Measurements from ENCODE around the gene C19orf44.

DNA sequence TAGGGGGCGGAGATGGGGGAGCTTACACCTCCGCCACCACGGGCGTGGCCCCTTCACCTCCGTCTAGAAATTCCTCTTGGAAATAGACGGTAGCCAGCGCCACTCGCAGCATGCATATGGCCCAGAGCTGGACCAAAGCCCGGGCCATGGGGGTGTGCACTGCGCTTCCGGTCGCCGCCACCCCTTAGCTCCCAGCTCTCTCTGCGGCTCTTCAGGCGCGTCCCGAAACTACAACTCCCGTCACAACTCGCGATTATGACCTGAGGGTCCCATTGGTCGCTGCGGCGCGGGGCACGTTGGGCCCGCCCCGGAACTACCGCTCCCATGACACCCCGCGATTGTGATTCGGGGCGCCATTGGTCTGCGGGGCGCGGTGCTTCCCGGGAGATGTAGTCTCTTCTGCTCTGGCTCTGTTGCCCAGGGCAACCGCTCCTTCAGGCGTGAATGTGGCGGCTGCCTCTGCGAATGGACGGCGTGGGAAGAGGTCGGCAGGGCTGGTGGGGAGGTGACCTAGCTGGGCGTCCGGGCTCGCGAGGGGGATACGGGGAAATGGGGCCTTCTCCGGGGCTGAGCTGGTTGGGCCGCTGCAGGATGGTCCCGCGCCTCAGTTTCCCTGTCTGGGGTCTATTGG is at the start of gene C19orf44, which contains the start of gene CALR3:
- TF ChIP-seq, protein P1, sequence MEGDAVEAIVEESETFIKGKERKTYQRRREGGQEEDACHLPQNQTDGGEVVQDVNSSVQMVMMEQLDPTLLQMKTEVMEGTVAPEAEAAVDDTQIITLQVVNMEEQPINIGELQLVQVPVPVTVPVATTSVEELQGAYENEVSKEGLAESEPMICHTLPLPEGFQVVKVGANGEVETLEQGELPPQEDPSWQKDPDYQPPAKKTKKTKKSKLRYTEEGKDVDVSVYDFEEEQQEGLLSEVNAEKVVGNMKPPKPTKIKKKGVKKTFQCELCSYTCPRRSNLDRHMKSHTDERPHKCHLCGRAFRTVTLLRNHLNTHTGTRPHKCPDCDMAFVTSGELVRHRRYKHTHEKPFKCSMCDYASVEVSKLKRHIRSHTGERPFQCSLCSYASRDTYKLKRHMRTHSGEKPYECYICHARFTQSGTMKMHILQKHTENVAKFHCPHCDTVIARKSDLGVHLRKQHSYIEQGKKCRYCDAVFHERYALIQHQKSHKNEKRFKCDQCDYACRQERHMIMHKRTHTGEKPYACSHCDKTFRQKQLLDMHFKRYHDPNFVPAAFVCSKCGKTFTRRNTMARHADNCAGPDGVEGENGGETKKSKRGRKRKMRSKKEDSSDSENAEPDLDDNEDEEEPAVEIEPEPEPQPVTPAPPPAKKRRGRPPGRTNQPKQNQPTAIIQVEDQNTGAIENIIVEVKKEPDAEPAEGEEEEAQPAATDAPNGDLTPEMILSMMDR (IDR thresholded peaks at IDR 0.05; ENCODE audit: borderline replicate concordance, extremely low read depth, low read length, poor library complexity, severe bottlenecking) = no peak
- TF ChIP-seq EZH2 (IDR thresholded peaks at IDR 0.05; ENCODE audit: borderline replicate concordance, low read depth, low read length, severe bottlenecking) = no peak

Measured in DND-41 (cell line).